Chondrocyte (in vitro differentiated cells): ENCODE data around the gene GRK2. TPM values are rescaled to one million over a fixed set of nuclear protein-coding genes. Genes with fewer than 3 reads are reported as not detected.

Source experiments
- DNase-seq: peaks from one replicate; pipeline ENCODE4 v3.0.0; 2021; ENCODE audit warnings: mixed read lengths, low spot score
- H3K27ac Mint-ChIP-seq: one replicate; pipeline ENCODE4 v1.8.0; 2021; ENCODE audit warnings: mild to moderate bottlenecking, moderate library complexity, mixed read lengths; ENCODE audit not compliant: unreplicated experiment
- H3K27me3 Mint-ChIP-seq: 2 replicates; pipeline ENCODE4 v1.8.0; 2021; ENCODE audit warnings: low read depth, mixed read lengths
- H3K36me3 Mint-ChIP-seq: 2 replicates; pipeline ENCODE4 v1.8.0; 2021; ENCODE audit warnings: low read depth, mixed read lengths
- H3K4me1 Mint-ChIP-seq: 2 replicates; pipeline ENCODE4 v1.8.0; 2021; ENCODE audit warnings: low read depth, mild to moderate bottlenecking, mixed read lengths
- H3K4me3 Mint-ChIP-seq: one replicate; pipeline ENCODE4 v1.8.0; 2021; ENCODE audit warnings: mild to moderate bottlenecking, moderate library complexity, mixed read lengths; ENCODE audit not compliant: unreplicated experiment
- H3K9me3 Mint-ChIP-seq: 2 replicates; pipeline ENCODE4 v1.8.0; 2021; ENCODE audit warnings: low read depth, mixed read lengths
- total RNA-seq: library from RNA; stranded (reverse); gene quantifications from 3 replicates; pipeline ENCODE4 v1.2.1, GENCODE V29; 2021
- TF ChIP-seq, protein P1 (sequence below): fragments of 200-600 bp; sonication (generic); IDR thresholded peaks from 2 replicates; pipeline ENCODE4 v1.5.0; 2021; ENCODE audit warnings: antibody characterized with exemption, mild to moderate bottlenecking, moderate library complexity

GRK2 gene
- total RNA-seq, 1 donor from 2014 or later, result 38.3 TPM

DNA sequence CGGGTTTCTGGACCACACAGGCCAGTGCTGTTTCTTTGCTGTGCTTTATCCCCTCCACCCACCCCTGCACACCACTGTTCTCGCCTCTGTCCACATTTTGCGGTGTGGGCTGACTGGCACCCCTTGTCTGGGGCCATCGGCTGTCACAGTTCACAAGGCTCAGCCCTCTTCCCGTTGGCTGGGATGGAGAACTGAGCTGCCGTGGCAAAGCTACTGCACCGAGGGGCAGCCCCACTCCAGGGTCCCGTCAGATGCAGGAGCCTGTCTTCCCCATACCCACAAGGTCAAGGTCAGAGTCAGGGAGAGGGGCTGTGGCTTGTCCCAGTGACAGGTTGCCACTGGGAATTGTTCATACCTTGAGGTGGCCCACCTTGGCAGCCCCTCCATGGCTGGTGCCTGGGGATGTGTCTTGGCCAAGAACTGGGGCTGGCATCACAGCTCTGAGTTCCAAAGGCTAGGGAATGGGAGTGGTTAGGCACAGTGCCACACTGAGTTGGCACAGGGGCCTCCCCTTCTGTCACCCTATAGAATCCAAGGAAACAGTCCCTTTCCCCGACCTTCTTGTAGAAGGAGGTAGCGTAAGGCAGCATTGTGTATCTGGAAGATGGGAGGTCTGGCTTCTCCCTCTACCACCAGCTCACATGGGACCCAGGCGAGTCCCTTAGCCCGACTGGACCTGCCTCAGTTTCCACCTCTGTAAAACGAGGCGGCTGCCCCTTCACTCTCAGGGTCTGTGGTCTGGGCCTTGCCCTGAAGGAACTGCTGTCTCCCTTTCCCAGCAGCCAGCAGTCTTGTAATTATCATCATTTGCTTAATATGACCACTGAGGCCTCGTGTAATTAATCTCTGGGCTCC is 3.4 kb downstream of the GRK2 start:
- H3K4me3 Mint-ChIP-seq, result peak overlapping the region; percentile 62
- no peaks in the 10 kb centered on the region for H3K36me3 Mint-ChIP-seq
- H3K4me1 Mint-ChIP-seq, result peaks cover 60% of the 10 kb centered on the region
- peak; percentile 61 for DNase-seq
- no peaks in the 10 kb centered on the region for H3K9me3 Mint-ChIP-seq
- TF ChIP-seq, protein P1, sequence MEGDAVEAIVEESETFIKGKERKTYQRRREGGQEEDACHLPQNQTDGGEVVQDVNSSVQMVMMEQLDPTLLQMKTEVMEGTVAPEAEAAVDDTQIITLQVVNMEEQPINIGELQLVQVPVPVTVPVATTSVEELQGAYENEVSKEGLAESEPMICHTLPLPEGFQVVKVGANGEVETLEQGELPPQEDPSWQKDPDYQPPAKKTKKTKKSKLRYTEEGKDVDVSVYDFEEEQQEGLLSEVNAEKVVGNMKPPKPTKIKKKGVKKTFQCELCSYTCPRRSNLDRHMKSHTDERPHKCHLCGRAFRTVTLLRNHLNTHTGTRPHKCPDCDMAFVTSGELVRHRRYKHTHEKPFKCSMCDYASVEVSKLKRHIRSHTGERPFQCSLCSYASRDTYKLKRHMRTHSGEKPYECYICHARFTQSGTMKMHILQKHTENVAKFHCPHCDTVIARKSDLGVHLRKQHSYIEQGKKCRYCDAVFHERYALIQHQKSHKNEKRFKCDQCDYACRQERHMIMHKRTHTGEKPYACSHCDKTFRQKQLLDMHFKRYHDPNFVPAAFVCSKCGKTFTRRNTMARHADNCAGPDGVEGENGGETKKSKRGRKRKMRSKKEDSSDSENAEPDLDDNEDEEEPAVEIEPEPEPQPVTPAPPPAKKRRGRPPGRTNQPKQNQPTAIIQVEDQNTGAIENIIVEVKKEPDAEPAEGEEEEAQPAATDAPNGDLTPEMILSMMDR, result no peak
- peak overlapping the region; percentile 58 for H3K27ac Mint-ChIP-seq
- no peaks in the 10 kb centered on the region for H3K27me3 Mint-ChIP-seq

DNA sequence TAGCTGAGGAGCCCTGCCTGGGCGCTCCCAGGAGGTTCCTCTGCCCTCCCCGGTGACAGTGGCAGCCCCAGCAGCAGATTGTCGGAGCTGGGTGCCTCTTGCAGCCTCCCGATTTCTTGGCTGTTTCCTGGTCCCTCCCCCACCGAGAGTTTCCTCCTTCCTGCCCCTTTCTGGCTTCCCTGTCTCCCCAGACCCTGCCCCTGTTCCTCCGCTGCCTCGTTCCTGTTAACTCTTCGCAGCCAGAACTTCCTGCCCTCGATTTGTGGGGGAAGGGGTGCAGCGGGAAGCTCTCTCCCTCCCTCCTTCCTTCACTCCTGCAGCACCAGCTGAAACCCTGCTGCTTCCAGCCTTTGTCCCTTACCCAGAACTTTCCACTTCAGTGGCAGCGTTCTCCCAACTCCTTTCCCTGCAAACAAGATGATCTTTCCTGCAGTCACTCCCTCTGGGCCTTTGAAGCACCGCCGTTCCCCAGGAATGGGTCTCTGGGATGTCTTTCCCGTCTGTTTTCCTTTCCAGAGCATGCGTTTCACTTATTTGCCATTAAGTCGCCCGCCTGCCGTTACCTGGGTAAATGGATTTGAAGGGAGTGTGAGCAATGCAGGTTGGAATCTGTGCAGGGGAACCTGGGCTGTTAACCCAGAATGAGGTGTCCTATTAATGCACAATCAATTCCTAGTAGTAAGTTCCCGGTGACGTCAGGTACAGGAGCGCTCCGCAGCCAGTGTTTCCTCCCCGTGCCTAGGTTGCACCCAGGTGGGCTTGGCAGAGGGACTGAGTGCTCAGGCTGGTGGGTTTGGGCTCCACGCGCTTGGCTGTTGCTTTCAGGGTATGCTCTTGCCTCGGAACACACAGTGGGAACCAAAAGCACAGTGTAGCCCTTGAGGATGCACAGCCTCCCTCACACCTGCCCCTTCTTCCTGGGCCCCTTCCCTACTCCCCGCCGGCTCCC is 4.3 kb downstream of the GRK2 start:
- peak overlapping the region; percentile 58 for H3K27ac Mint-ChIP-seq
- H3K9me3 Mint-ChIP-seq, result no peaks in the 10 kb centered on the region
- no peaks in the 10 kb centered on the region for H3K27me3 Mint-ChIP-seq
- TF ChIP-seq, protein P1, result no peak
- peak overlapping the region; percentile 62 for H3K4me3 Mint-ChIP-seq
- peaks cover 59% of the 10 kb centered on the region for H3K4me1 Mint-ChIP-seq
- DNase-seq, result peak; percentile 49
- H3K36me3 Mint-ChIP-seq, result no peaks in the 10 kb centered on the region

GRCh38 chr11:67271205-67271540 is 4.9 kb downstream of the GRK2 start:
- H3K27ac Mint-ChIP-seq, result no peak overlapping the region
- peaks cover 53% of the 10 kb centered on the region for H3K4me1 Mint-ChIP-seq
- H3K36me3 Mint-ChIP-seq, result no peaks in the 10 kb centered on the region
- no peak overlapping the region for H3K4me3 Mint-ChIP-seq
- TF ChIP-seq, protein P1, result no peak
- H3K27me3 Mint-ChIP-seq, result no peaks in the 10 kb centered on the region
- DNase-seq, result no peak
- no peaks in the 10 kb centered on the region for H3K9me3 Mint-ChIP-seq

DNA sequence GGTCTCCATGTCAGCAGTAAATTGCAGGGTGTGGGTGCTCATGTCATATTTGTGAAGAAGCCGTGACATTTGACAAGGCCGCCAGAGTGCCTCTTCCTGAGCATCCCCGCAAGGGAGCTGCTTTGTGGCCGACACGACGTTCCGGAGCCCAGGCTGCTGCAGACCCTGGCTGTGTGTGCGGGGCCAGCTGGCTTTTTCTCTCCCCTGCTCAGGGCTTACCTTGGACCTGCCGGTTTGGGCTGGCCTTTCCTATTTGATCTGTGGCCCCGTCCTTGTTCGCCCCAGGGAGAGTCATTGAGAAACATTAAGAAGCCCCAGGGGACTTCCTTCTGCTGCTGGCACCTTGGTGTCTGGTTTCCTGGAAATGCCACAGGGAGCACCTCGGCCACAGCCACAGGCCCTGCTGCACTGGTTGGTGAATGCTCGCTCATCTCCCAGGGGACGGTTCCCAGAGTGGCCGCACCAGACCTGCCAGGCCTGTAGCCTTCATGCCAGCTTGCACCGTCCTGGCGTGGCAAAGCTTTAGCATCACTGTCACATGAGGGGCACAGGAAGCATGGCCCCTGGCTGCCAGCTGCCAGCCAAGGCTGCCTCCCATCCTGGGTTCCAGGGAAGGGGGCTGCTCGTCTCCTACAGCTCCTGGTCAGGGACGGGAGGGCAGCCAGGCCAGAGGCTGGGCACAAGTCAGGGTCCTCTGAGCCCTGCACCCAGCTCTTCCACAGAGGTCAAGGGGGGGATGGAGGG is 5.4 kb downstream of the GRK2 start:
- Mint-ChIP-seq H3K27ac (no peak overlapping the region), H3K4me1 (peaks cover 56% of the 10 kb centered on the region), H3K36me3 (no peaks in the 10 kb centered on the region), H3K4me3 (no peak overlapping the region), H3K27me3 (no peaks in the 10 kb centered on the region), H3K9me3 (no peaks in the 10 kb centered on the region)
- TF ChIP-seq, protein P1, result no peak
- DNase-seq, result peak; percentile 75
